SHP77 treated with DMSO at 0.1 percent for 48 hours (cell line): ENCODE measurements around the gene KAZN.

Experiments
- DNase-seq: peaks from one replicate; lab custom pipeline; 2025; lab: John Stamatoyannopoulos, UW

The KAZN gene

GRCh38 chr1:15008783-15009729, 410.6 kb downstream of the KAZN start:
- DNase-seq: no peak

DNA sequence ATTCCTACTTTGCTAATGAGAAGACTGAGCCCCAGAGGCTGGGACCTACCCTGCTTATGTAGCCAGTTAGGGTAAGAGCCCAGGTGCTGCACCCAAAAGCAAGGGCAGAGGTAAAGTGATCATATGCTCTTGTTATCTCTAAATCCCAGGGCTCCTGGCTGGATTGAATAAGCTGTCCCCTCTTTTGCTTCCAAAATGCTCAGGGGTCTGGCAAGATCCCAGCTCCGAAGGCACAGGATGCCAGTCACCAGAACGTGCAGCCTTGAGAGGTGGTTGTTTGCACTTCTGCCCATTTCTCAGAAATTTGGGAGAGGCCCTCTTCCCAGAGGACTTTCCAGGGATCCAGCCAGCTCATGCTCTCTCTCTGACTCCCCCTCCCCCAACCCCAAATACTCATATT, 412.7 kb downstream of the KAZN start:
- DNase-seq: no peak

DNA sequence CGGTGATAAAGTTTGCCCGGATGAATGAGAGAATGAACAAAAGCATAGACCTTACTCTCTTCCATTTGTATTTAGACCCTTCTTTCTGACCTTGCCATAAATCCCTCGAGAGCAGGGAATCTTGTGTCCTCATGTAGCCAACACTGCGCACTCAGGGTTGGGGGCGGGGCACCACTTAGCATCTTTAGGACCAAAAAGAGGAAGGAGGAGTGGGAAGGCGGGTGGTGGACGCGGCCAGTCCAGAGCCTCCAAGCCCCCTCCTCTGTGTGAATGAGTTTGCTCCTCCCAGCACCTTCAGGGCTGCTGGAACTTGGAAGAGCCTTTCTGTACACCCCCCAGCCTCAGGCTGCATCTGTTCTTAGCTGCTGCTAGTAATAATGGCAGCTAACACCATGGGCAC, 413.2 kb downstream of the KAZN start:
- no peak for DNase-seq

DNA sequence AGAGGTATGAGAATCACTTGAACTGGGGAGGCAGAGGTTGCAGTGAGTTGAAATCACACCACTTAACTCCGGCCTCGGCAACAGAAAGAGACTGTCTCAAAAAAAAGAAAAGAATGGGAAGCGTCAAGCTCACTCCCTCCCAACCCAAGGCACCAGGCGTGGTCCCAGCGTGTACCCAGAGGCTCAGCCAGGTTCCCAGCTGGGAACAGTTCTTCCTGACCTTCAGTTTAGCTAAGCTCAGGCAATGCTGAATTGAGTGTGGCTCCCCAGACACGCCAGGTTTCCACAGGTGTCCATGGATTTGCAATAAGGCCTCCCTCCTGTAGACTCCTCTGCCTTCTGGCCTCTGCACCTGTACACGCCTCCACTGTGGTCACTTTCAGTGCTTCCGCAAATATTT, 414.3 kb downstream of the KAZN start:
- no peak for DNase-seq

DNA sequence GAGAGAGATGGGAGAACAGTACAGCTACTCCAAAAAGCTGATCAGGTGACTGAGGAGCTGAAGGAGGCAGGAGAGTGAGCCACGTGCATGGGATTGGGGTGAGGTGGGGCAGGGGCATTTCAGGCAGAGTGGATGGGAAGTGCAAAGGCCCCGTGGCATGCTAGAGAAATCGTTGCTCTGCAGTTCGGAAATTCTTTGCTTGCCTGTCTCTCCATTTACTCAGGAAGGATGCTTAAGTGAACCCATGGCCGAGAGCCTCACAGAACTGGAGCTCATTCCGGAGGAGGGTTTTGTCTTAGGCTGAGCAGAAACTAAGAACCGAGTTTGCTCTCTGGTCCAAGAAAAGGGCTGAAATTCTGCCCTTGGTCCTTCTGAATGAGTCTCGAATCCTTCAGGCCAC, 415.3 kb downstream of the KAZN start:
- DNase-seq: no peak

GRCh38 chr1:15014516-15014915, 416.0 kb downstream of the KAZN start:
- DNase-seq: no peak

DNA sequence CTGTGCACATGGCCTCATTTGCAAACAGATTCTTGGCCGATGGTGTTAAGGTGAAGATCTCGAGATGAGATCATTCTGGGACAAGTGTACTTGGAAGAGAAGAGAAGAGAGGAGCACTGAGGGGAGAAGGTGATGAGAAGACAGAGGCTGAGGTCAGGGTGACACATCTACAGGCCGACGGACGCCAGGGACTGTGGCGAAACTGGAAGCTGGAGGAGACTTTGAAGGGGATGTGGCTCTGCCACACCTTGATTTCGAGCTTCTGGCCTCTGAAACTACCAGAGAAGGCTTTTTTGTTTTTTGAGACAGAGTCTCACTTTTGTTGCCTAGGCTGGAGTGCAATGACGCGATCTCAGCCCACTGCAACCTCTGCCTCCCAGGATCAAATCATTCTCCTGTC, 417.5 kb downstream of the KAZN start:
- no peak for DNase-seq

- no peak for DNase-seq
These were observed 418.0 kb downstream of the KAZN start for GRCh38 chr1:15016526-15016925.

- DNase-seq: no peak
These were observed 418.6 kb downstream of the KAZN start for GRCh38 chr1:15017120-15017519.

GRCh38 chr1:15018767-15019166, 420.3 kb downstream of the KAZN start:
- no peak for DNase-seq

DNA sequence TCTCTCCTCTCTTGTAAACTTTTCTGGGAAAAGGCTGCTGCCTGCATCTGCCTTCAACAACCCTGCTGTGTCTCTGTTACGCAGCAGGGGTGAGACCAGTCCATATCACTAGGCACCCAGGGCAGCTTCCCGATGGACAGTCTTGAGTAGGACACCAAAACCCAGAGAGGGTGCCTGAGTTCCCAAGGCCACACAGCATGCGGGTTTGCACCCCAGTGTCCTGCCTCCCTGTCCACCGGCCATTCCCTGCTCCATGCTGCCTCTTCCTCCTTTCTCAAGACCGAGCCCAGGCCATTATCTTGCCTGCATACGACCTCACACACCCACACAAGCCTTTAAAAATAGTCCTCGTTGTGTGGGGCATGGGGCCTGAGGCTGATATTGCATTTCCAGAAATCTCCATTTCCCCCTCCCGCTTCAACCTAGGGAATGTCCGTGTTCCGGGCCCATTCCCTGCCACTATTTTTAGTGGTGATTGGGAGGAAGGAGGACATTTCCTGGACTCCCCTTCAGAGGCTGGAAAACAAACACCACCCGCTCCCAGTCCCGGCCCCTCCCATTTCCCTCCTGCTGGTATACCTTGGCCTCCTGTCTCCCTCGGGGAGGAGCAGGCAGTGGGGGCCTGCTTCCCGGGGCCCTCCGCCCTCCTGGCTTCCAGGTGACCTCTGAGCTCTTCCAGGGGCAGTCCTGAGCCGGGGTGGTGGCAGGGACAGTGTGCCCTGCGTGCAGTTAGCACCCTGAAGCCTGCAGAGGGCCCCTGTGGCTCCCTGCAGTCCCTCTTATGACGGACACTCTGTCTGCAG, 422.7 kb downstream of the KAZN start:
- no peak for DNase-seq

DNA sequence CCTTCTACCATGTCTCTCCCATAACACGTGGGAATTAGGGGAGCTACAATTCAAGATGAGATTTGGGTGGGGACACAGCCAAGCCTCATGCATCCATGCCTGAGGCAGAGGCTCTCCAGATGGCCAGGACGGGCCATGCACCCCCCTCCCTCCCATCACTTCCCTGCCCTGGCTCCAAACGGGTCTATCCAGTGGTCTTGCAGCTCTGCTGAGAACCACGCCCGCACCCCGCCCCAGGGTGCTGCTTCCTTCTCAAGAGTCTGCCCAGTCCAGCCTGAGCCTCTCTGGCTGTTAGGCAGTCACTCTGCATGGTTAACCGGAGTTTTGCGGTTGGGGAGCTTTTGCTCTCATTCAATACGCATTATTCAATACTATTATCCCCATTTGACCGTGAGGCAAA, 423.6 kb downstream of the KAZN start:
- no peak for DNase-seq

- no peak for DNase-seq
These were observed 424.7 kb downstream of the KAZN start for GRCh38 chr1:15023205-15023604.

DNA sequence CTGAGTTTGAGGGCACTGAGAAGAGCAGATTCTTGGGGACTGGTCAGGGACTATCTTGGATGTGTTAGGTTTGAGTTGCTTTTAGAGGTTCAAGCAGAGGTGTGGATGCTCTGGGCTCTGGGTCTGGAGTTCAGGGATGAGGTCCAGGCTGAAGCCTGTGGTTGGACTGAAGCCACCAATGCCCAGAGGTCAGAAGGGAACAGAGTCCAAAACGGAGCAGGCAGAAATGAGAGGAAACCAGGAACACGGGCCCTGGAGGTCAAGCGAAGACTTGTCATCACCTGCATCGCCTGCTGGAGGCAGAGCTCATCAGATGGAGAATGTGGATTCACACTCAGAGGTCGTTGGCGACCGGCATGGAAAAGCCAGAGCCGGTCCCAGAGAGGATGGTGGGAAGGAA, 425.5 kb downstream of the KAZN start:
- no peak for DNase-seq

DNA sequence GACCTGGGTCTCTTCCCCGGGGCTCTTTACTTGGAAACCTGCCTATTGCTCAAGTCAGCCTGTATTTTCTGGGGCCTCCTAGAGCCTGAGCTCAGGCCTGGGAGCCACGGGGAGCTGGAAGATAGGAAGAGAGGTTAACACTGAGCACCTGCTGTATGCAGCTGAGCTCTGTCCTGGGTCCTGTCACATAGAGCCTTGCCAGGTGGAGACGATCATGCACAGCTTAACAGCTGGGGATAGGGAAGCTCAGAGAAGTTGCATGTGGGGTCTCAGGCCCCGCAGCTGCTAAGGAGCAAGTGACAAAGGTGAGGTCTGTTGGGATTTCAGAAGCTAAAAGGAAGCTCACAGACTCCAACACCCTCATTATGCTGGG, 427.6 kb downstream of the KAZN start:
- no peak for DNase-seq

DNA sequence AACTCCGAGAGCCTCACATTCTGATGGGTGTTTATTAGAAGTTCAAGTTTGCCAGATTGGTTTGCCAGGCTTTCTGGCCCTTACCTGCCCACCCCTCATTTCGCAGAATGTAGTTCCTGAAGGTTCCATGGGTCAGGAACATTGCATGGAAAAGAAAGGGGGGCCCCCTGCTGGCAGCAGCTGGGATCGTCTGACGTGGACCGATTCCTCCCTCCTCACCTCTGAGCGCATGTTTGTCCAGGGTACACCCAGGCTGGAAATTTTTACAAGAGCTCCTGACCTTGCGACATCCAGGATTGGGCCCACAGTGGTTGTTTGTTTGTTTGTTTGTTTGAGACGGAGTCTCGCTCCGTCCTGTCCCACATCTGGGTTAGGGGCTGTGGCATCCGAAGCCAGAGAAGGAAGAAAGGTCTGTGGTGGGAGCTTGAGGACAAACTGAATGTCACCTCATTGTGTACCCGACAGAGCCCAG, 429.1 kb downstream of the KAZN start:
- DNase-seq: peak; percentile 10

DNA sequence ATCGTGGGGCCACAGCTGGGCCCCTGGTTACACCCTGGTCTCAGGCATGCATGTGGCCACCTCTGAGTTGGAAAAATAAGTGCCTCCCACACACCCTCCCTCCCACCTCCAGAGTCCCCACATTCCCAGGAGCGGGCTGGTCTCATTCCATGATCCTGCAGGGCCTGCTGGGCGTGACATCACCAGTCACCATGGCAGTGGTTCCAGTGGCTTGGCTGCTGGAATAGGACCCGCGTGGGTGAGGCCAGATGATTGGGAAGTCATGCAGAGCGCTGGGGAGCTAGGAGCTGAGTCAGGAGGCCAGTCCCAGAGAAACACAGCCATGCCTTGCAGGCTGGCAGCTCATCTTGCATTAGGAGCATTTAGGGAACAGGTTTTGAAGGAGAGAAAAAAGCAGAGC, 429.6 kb downstream of the KAZN start:
- no peak for DNase-seq

GRCh38 chr1:15028616-15029015, 430.1 kb downstream of the KAZN start:
- DNase-seq: no peak

GRCh38 chr1:15029036-15029435, 430.6 kb downstream of the KAZN start:
- no peak for DNase-seq

DNA sequence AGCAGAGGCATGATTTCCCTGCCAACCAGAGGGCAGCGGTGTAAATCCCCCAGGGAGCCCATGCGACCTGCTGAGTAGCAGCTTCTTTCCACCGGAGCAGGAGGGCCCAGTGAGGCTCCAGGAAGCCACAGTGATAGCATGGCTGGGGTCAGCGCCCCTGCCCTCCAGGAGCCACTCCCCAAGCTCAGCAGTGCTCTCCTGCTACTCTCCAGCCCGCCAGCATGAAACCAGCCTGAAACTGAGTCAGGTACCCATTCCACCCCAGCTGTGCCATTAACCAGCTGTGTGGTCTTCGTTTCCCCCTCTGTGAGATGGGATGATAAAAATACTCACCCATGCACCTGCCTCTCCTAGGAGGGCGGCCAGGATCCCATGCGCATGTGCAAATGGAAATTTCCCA, 431.3 kb downstream of the KAZN start:
- DNase-seq: no peak

DNA sequence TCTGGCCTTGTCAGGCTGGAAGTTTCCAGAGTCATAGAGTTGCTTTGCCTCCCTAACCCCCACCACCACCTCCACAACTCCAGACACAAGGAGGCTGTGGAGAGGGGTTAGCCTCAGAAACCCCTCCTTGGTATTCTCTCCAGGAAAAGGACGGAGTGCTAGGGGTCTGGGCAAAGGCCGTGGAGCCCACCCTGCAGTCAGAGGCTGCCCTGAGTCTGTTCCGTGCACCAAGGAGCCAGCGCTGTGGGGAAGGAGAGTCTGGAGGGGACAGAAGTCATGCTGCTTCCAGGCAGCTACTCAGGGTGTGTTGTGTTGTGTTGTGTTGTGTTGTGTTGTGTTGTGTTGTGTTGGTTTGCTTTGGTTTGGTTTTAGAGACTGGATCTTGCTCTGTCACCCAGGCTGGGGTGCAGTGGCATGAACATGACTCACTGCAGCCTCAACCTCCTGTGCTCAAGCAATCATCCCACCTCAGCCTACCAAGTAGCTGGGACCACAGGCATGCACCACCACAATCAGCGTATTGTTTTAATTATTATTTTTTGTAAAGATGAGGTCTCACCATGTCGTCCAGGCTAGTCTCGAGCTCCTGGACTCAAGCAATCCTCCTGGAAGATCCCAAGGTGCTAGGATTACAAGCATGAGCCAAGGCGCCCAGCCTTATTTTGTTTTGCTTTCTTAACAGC, 432.9 kb downstream of the KAZN start:
- DNase-seq: no peak

DNA sequence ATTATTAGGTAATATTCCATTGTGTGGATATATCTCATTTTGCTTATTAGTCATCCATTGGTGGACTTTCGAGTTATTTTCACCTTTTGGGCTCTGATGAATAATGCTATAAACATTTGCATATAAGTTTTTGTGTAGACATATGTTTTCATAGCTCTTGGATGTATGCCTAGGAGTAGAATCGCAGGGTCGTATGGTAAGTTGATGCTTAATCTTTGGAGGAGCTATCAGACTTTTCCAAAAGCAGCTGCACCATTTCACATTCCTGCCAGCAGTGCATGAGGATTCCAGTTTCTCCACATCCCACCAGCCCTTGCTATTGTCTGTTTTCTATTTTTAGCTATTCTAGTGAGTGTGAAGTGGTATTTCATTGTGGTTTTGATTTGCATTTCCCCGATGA, 434.8 kb downstream of the KAZN start:
- no peak for DNase-seq

- no peak for DNase-seq
These were observed 436.2 kb downstream of the KAZN start for GRCh38 chr1:15034656-15035055.
